Smooth muscle cell (in vitro differentiated cells): ENCODE results near the gene CSPG4. TPM values are rescaled to one million over a fixed set of nuclear protein-coding genes. Genes with fewer than 3 reads are reported as not detected.

Source experiments
- DNase-seq: peaks from one replicate; lab custom pipeline; 2025; ENCODE audit not compliant: unreplicated experiment; lab: John Stamatoyannopoulos, UW
- H2AFZ ChIP-seq: fragments of 200-600 bp; sonication (generic); 2 replicates; pipeline ENCODE4 v1.6.0; 2016; ENCODE audit warnings: antibody characterized with exemption, low read depth, mild to moderate bottlenecking
- H3F3A ChIP-seq: fragments of 200-600 bp; sonication (generic); 2 replicates; pipeline ENCODE4 v1.6.0; 2017; ENCODE audit warnings: antibody characterized with exemption, low read depth
- H3K27ac ChIP-seq: fragments of 200-600 bp; sonication (generic); 2 replicates; pipeline ENCODE4 v1.5.1; 2016; ENCODE audit warnings: low read depth, mild to moderate bottlenecking
- H3K27me3 ChIP-seq: fragments of 200-600 bp; sonication (generic); 2 replicates; pipeline ENCODE4 v1.6.1; 2016; ENCODE audit warnings: low read depth, mild to moderate bottlenecking
- H3K36me3 ChIP-seq: fragments of 200-600 bp; sonication (generic); 2 replicates; pipeline ENCODE4 v1.5.1; 2016; ENCODE audit warnings: low read depth
- H3K4me1 ChIP-seq: fragments of 200-600 bp; sonication (generic); 2 replicates; pipeline ENCODE4 v1.5.1; 2016; ENCODE audit warnings: low read depth
- H3K4me2 ChIP-seq: fragments of 200-600 bp; sonication (generic); 2 replicates; pipeline ENCODE4 v1.6.0; 2016; ENCODE audit warnings: mild to moderate bottlenecking
- H3K4me3 ChIP-seq: fragments of 200-600 bp; sonication (generic); 2 replicates; pipeline ENCODE4 v1.5.1; 2016; ENCODE audit warnings: mild to moderate bottlenecking
- H3K79me2 ChIP-seq: fragments of 200-600 bp; sonication (generic); 2 replicates; pipeline ENCODE4 v1.6.0; 2016; ENCODE audit warnings: low read depth, mild to moderate bottlenecking
- H3K9ac ChIP-seq: fragments of 200-600 bp; sonication (generic); 2 replicates; pipeline ENCODE4 v1.6.0; 2016; ENCODE audit warnings: low read depth
- H3K9me3 ChIP-seq: fragments of 200-600 bp; sonication (generic); replicated peaks from 2 replicates; pipeline ENCODE4 v1.5.1; 2016; ENCODE audit warnings: low read depth
- H4K20me1 ChIP-seq: fragments of 200-600 bp; sonication (generic); 2 replicates; pipeline ENCODE4 v1.6.0; 2016; ENCODE audit warnings: low read depth
- CTCF ChIP-seq: fragments of 200-600 bp; sonication (generic); IDR thresholded peaks from 2 replicates; pipeline ENCODE4 v1.5.1; 2017; ENCODE audit warnings: borderline replicate concordance, mild to moderate bottlenecking, antibody characterized with exemption; ENCODE audit not compliant: insufficient read depth, poor library complexity, severe bottlenecking
- whole genome bisulfite sequencing: methylation state at CpG from one replicate; pipeline ENCODE4 v1.1.7; 2016; ENCODE audit warnings: low lambda C conversion rate; 5-methylcytosine and 5-hydroxymethylcytosine counted together
- polyA plus RNA-seq: library from polyadenylated mRNA; unstranded; fragments of >200 nt; fragmentation: Nextera tagmentation; extraction: Ambion mirVana; gene quantifications from 2 replicates; pipeline ENCODE4 v1.2.1, GENCODE V29; 2016
- total RNA-seq: library from RNA; depleted of rRNA; stranded (reverse); fragments of >200 nt; gene quantifications from 2 replicates; pipeline ENCODE4 v1.2.3, GENCODE V29; 2014

Gene CSPG4
- total and polyA plus RNA-seq, 2 experiments from 2014 or later: 35.3 to 54.9 TPM

GRCh38 chr15:75649045-75649761 is 63.4 kb downstream of the CSPG4 start:
- Histone ChIP-seq H2AFZ (no peak overlapping the region), H3K79me2 (peaks cover 69% of the 10 kb centered on the region), H3K9me3 (no peaks in the 10 kb centered on the region), H3K4me3 (peak overlapping the region; percentile 91), H3K4me1 (peaks cover 38% of the 10 kb centered on the region), H3K27ac (peak overlapping the region; percentile 95), H3K27me3 (no peaks in the 10 kb centered on the region), H3K9ac (peak overlapping the region; percentile 97), H3K36me3 (no peaks in the 10 kb centered on the region), H4K20me1 (peaks cover 56% of the 10 kb centered on the region), H3F3A (no peaks in the 10 kb centered on the region), H3K4me2 (peak overlapping the region; percentile 95)
- no peak for DNase-seq
- WGBS: 85% methylated on average over 19 of the region's 19 CpGs
- no peak for TF ChIP-seq CTCF

- peak; percentile 45 for DNase-seq
- Histone ChIP-seq H3K4me2 (peak overlapping the region; percentile 95), H2AFZ (peak overlapping the region; percentile 24), H3K79me2 (peaks cover 61% of the 10 kb centered on the region), H3K9me3 (no peaks in the 10 kb centered on the region), H3K27me3 (no peaks in the 10 kb centered on the region), H3K4me3 (peak overlapping the region; percentile 91), H4K20me1 (peaks cover 48% of the 10 kb centered on the region), H3F3A (no peaks in the 10 kb centered on the region), H3K36me3 (no peaks in the 10 kb centered on the region), H3K4me1 (peaks cover 38% of the 10 kb centered on the region), H3K9ac (peak overlapping the region; percentile 97), H3K27ac (peak overlapping the region; percentile 95)
- no peak for TF ChIP-seq CTCF
- under 1% methylated on average over 27 of the region's 34 CpGs for WGBS
Observed at GRCh38 chr15:75648156-75649000, 64.3 kb downstream of the CSPG4 start.

GRCh38 chr15:75647370-75648155 is 65.1 kb downstream of the CSPG4 start, which contains the start of gene SNX33:
SNX33 (plus strand) TSS chr15:75647912; CDS start chr15:75649103, 1,191 bp downstream.
- Histone ChIP-seq H3K9ac (peak within 1 kb of the TSS; percentile 97), H3K4me1 (peaks cover 34% of the 10 kb centered on the region), H3K4me2 (peak within 1 kb of the TSS; percentile 95), H3K36me3 (no peaks in the 10 kb centered on the region), H4K20me1 (peaks cover 40% of the 10 kb centered on the region), H3K27me3 (no peaks in the 10 kb centered on the region), H3K9me3 (no peaks in the 10 kb centered on the region), H3K4me3 (peak within 1 kb of the TSS; percentile 91), H3K79me2 (peaks cover 52% of the 10 kb centered on the region), H2AFZ (peak within 1 kb of the TSS; percentile 24), H3F3A (no peaks in the 10 kb centered on the region), H3K27ac (peak within 1 kb of the TSS; percentile 95)
- peak; percentile 42 for TF ChIP-seq CTCF
- WGBS: under 1% methylated on average over 38 of the region's 76 CpGs
- peak; percentile 88 for DNase-seq
